WTC11 (cell line): Measurements from ENCODE around the gene CCNF. TPM values are rescaled to one million over a fixed set of nuclear protein-coding genes. Genes with fewer than 3 reads are reported as not detected.
A peak's percentile ranks its signal among the peaks of the same experiment; 100 is the strongest.

Experiments used
- ATAC-seq: fragments of 200-7000 bp; cut with Tn5 transposase; 2 replicates; pipeline ENCODE4 v1.10.0; 2021; ENCODE audit warnings: mild to moderate bottlenecking, moderate library complexity
- Bru-seq: library from RNA; stranded (reverse); fragments of 400-500 nt; gene quantifications from one replicate; lab custom pipeline; 2021; lab: Mats Ljungman, UMichigan
- CTCF ChIA-PET: fragments of 300-600 bp; sonication (Branson Sonifier 250); formaldehyde crosslinking; loops from one replicate; lab custom pipeline; 2021; ENCODE audit warnings: antibody characterized with exemption; lab: Charles Lee
- POLR2A ChIA-PET: fragments of 350-600 bp; sonication (Branson Sonifier 250); formaldehyde crosslinking; loops from one replicate; lab custom pipeline; 2021; ENCODE audit warnings: antibody characterized with exemption; lab: Charles Lee
- DNase-seq: peaks from one replicate; pipeline ENCODE4 v3.0.0; 2021; ENCODE audit warnings: low spot score
- H3K27ac Mint-ChIP-seq: 2 replicates; pipeline ENCODE4 v1.8.0; 2021; ENCODE audit warnings: mixed read lengths
- H3K27me3 Mint-ChIP-seq: 2 replicates; pipeline ENCODE4 v1.8.0; 2021; ENCODE audit warnings: low read depth, mild to moderate bottlenecking, moderate library complexity, mixed read lengths
- H3K36me3 Mint-ChIP-seq: 2 replicates; pipeline ENCODE4 v1.8.0; 2021; ENCODE audit warnings: mixed read lengths
- H3K4me1 Mint-ChIP-seq: 2 replicates; pipeline ENCODE4 v1.8.0; 2022; ENCODE audit warnings: mixed read lengths
- H3K4me3 Mint-ChIP-seq: 2 replicates; pipeline ENCODE4 v1.8.0; 2021; ENCODE audit warnings: mild to moderate bottlenecking, moderate library complexity, mixed read lengths
- H3K9me3 Mint-ChIP-seq: 2 replicates; pipeline ENCODE4 v1.8.0; 2021; ENCODE audit warnings: mixed read lengths
- CDX4 ChIP-seq: fragments of 250-450 bp; sonication (Bioruptor Pico); IDR thresholded peaks from 2 replicates; pipeline ENCODE4 v1.9.0; 2021; ENCODE audit warnings: moderate library complexity, mild to moderate bottlenecking, inconsistent platforms, borderline replicate concordance
- CREM ChIP-seq: sonication (generic); formaldehyde crosslinking; IDR thresholded peaks from 2 replicates; pipeline ENCODE4 v1.8.1; 2022; ENCODE audit warnings: mild to moderate bottlenecking, missing genetic modification reagents, moderate library complexity
- E2F5 ChIP-seq: sonication (generic); formaldehyde crosslinking; IDR thresholded peaks from 2 replicates; pipeline ENCODE4 v1.8.1; 2022; ENCODE audit warnings: mild to moderate bottlenecking, moderate library complexity, missing genetic modification reagents
- ETV6 ChIP-seq: sonication (generic); formaldehyde crosslinking; IDR thresholded peaks from 2 replicates; pipeline ENCODE4 v1.8.1; 2022; ENCODE audit warnings: mild to moderate bottlenecking, missing genetic modification reagents
- FOXK1 ChIP-seq: sonication (generic); formaldehyde crosslinking; IDR thresholded peaks from 2 replicates; pipeline ENCODE4 v1.8.0; 2022; ENCODE audit warnings: mild to moderate bottlenecking, moderate library complexity, missing genetic modification reagents
- FOXP1 ChIP-seq: sonication (generic); formaldehyde crosslinking; IDR thresholded peaks from 2 replicates; pipeline ENCODE4 v1.8.0; 2022; ENCODE audit warnings: missing genetic modification reagents, mild to moderate bottlenecking, moderate library complexity, borderline replicate concordance
- GABPB1 ChIP-seq: sonication (generic); formaldehyde crosslinking; IDR thresholded peaks from 2 replicates; pipeline ENCODE4 v1.8.1; 2023; ENCODE audit warnings: mild to moderate bottlenecking, missing genetic modification reagents
- GRHL2 ChIP-seq: fragments of 250-450 bp; sonication (Bioruptor Pico); IDR thresholded peaks from 2 replicates; pipeline ENCODE4 v1.8.0; 2022; ENCODE audit warnings: mild to moderate bottlenecking, moderate library complexity; ENCODE audit not compliant: insufficient replicate concordance, severe bottlenecking
- HMGA2 ChIP-seq: fragments of 250-450 bp; sonication (Bioruptor Pico); IDR thresholded peaks from 2 replicates; pipeline ENCODE4 v1.4.0; 2021; ENCODE audit warnings: mild to moderate bottlenecking, moderate library complexity
- IRF1 ChIP-seq: sonication (generic); formaldehyde crosslinking; IDR thresholded peaks from 2 replicates; pipeline ENCODE4 v1.8.0; 2023; ENCODE audit warnings: missing genetic modification reagents
- JAZF1 ChIP-seq: fragments of 250-450 bp; sonication (Bioruptor Pico); IDR thresholded peaks from 2 replicates; pipeline ENCODE4 v1.9.0; 2021; ENCODE audit warnings: moderate library complexity, mild to moderate bottlenecking, inconsistent platforms
- JUN ChIP-seq: sonication (generic); formaldehyde crosslinking; IDR thresholded peaks from 2 replicates; pipeline ENCODE4 v1.8.0; 2023; ENCODE audit warnings: mild to moderate bottlenecking, missing genetic modification reagents
- NR3C1 ChIP-seq: sonication (generic); formaldehyde crosslinking; conservative IDR thresholded peaks from 2 replicates; pipeline ENCODE4 v1.8.1; 2023; ENCODE audit warnings: low read depth, mild to moderate bottlenecking, missing genetic modification reagents
- OVOL2 ChIP-seq: fragments of 250-450 bp; sonication (Bioruptor Pico); IDR thresholded peaks from 2 replicates; pipeline ENCODE4 v1.9.0; 2021; ENCODE audit warnings: mild to moderate bottlenecking, borderline replicate concordance
- TEAD4 ChIP-seq: sonication (generic); formaldehyde crosslinking; IDR thresholded peaks from 2 replicates; pipeline ENCODE4 v1.8.0; 2022; ENCODE audit warnings: mild to moderate bottlenecking, missing genetic modification reagents
- TP53 ChIP-seq: sonication (generic); formaldehyde crosslinking; IDR thresholded peaks from 2 replicates; pipeline ENCODE4 v1.8.1; 2023; ENCODE audit warnings: mild to moderate bottlenecking, missing genetic modification reagents
- ZBTB21 ChIP-seq: sonication (generic); formaldehyde crosslinking; IDR thresholded peaks from 2 replicates; pipeline ENCODE4 v1.8.1; 2023; ENCODE audit warnings: mild to moderate bottlenecking, missing genetic modification reagents, borderline replicate concordance
- ZBTB43 ChIP-seq: sonication (generic); formaldehyde crosslinking; IDR thresholded peaks from 2 replicates; pipeline ENCODE4 v1.8.1; 2023; ENCODE audit warnings: mild to moderate bottlenecking, missing genetic modification reagents
- ZNF121 ChIP-seq: sonication (generic); formaldehyde crosslinking; IDR thresholded peaks from 2 replicates; pipeline ENCODE4 v1.8.0; 2023; ENCODE audit warnings: missing genetic modification reagents
- ZNF263 ChIP-seq: sonication (generic); formaldehyde crosslinking; IDR thresholded peaks from 2 replicates; pipeline ENCODE4 v1.8.1; 2022; ENCODE audit warnings: low read depth, mild to moderate bottlenecking, moderate library complexity, missing genetic modification reagents
- ZNF396 ChIP-seq: fragments of 250-450 bp; sonication (Bioruptor Pico); IDR thresholded peaks from 2 replicates; pipeline ENCODE4 v1.8.0; 2021; ENCODE audit warnings: mild to moderate bottlenecking, moderate library complexity, borderline replicate concordance
- long read RNA-seq, 3 experiments: library from RNA in 1 of 3; library from capped mRNA in 1 of 3; library from polyadenylated mRNA in 1 of 3; unstranded in 2 of 3; stranded (forward) in 1 of 3; transcript quantifications; one replicate each; pipeline ENCODE4 v2.0.0, GENCODE V29; 2021
- total RNA-seq: library from RNA; stranded (reverse); gene quantifications from 3 replicates; pipeline ENCODE4 v1.2.3, GENCODE V29; 2021
- TF ChIP-seq, protein P1 (sequence below): sonication (generic); formaldehyde crosslinking; IDR thresholded peaks from 2 replicates; pipeline ENCODE4 v1.8.1; 2023; ENCODE audit warnings: mild to moderate bottlenecking, missing genetic modification reagents, moderate library complexity
- TF ChIP-seq, protein P2 (sequence below): fragments of 250-450 bp; sonication (Bioruptor Pico); IDR thresholded peaks from 2 replicates; pipeline ENCODE4 v1.9.0; 2021; ENCODE audit warnings: mild to moderate bottlenecking
- TF ChIP-seq, protein P3 (sequence below): sonication (generic); formaldehyde crosslinking; IDR thresholded peaks from 2 replicates; pipeline ENCODE4 v1.8.1; 2022; ENCODE audit warnings: low read depth, mild to moderate bottlenecking, moderate library complexity, missing genetic modification reagents, borderline replicate concordance

The CCNF gene, protein sequence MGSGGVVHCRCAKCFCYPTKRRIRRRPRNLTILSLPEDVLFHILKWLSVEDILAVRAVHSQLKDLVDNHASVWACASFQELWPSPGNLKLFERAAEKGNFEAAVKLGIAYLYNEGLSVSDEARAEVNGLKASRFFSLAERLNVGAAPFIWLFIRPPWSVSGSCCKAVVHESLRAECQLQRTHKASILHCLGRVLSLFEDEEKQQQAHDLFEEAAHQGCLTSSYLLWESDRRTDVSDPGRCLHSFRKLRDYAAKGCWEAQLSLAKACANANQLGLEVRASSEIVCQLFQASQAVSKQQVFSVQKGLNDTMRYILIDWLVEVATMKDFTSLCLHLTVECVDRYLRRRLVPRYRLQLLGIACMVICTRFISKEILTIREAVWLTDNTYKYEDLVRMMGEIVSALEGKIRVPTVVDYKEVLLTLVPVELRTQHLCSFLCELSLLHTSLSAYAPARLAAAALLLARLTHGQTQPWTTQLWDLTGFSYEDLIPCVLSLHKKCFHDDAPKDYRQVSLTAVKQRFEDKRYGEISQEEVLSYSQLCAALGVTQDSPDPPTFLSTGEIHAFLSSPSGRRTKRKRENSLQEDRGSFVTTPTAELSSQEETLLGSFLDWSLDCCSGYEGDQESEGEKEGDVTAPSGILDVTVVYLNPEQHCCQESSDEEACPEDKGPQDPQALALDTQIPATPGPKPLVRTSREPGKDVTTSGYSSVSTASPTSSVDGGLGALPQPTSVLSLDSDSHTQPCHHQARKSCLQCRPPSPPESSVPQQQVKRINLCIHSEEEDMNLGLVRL
- total RNA-seq (53.5 to 65.7 TPM (median 54.7 TPM) in 3 replicates), Bru-seq, nascent RNA (percentile 61 among the genes with signal in this experiment)
- long read RNA-seq, experiment 1, full-length matches to known transcripts, result 358 of 456 reads
- long read RNA-seq, experiment 1, partial matches to known transcripts, result 46 of 456 reads
- long read RNA-seq, experiment 1, other reads (novel, unspliced or antisense), result 52 of 456 reads
- long read RNA-seq, experiment 2, full-length matches to known transcripts, result 14 of 47 reads
- long read RNA-seq, experiment 2, partial matches to known transcripts, result 12 of 47 reads
- long read RNA-seq, experiment 2, other reads (novel, unspliced or antisense), result 21 of 47 reads
- long read RNA-seq, experiment 3, full-length matches to known transcripts, result 3 of 14 reads
- long read RNA-seq, experiment 3, partial matches to known transcripts, result 6 of 14 reads
- long read RNA-seq, experiment 3, other reads (novel, unspliced or antisense), result 5 of 14 reads

- Mint-ChIP-seq H3K27me3 (peaks cover 11% of the 10 kb centered on the region), H3K4me3 (peak within 1 kb of the TSS; percentile 99), H3K27ac (peak within 1 kb of the TSS; percentile 40), H3K9me3 (no peaks in the 10 kb centered on the region), H3K36me3 (peaks cover 32% of the 10 kb centered on the region), H3K4me1 (peaks cover 23% of the 10 kb centered on the region)
- CTCF ChIA-PET, result interaction anchor here (0.5 to 3.7 kb wide), 15 partner anchors 8 to 235 kb away, joined by 3 to 32 read pairs (median 4); partner anchors contain the start of genes ABCA3, ECI1 and TEDC2
- peak; percentile 99 for DNase-seq
- peak; percentile 92 for ATAC-seq
- POLR2A ChIA-PET, result interaction anchor here (0.9 to 1.3 kb wide), 3 partner anchors 11 to 46 kb away, joined by 3 to 5 read pairs (median 4); partner anchors contain the start of genes TBC1D24 and TEDC2
- TF ChIP-seq HMGA2 (CRISPR knock-in tag) (no peak), JAZF1 (CRISPR knock-in tag) (no peak), TP53 (CRISPR knock-in tag) (peak; percentile 76; the same call in 1 of the 2 replicates), FOXP1 (CRISPR knock-in tag) (peak; percentile 92), ZBTB43 (CRISPR knock-in tag) (no peak), CDX4 (CRISPR knock-in tag) (no peak), E2F5 (CRISPR knock-in tag) (peak; percentile 76), TEAD4 (0 out of 2 replicates have a peak, but pooled peaks have one; percentile 27), ZBTB21 (CRISPR knock-in tag) (0 out of 2 replicates have a peak, but pooled peaks have one; percentile 55), GRHL2 (no peak), ETV6 (CRISPR knock-in tag) (peak; percentile 88; the same call in 1 of the 2 replicates), OVOL2 (CRISPR knock-in tag) (no peak), NR3C1 (CRISPR knock-in tag) (peak; percentile 86; the same call in 1 of the 2 replicates), ZNF396 (no peak), ZNF121 (no peak), GABPB1 (CRISPR knock-in tag) (no peak), ZNF263 (CRISPR knock-in tag) (0 out of 2 replicates have a peak, but pooled peaks have one; percentile 23), IRF1 (CRISPR knock-in tag) (peak; percentile 92), JUN (CRISPR knock-in tag) (peak; percentile 83; the same call in 1 of the 2 replicates), FOXK1 (CRISPR knock-in tag) (peak; percentile 89), CREM (CRISPR knock-in tag) (0 out of 2 replicates have a peak, but pooled peaks have one; percentile 74)
- TF ChIP-seq, protein P1, sequence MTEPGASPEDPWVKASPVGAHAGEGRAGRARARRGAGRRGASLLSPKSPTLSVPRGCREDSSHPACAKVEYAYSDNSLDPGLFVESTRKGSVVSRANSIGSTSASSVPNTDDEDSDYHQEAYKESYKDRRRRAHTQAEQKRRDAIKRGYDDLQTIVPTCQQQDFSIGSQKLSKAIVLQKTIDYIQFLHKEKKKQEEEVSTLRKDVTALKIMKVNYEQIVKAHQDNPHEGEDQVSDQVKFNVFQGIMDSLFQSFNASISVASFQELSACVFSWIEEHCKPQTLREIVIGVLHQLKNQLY (CRISPR knock-in tag), result no peak
- TF ChIP-seq, protein P2, sequence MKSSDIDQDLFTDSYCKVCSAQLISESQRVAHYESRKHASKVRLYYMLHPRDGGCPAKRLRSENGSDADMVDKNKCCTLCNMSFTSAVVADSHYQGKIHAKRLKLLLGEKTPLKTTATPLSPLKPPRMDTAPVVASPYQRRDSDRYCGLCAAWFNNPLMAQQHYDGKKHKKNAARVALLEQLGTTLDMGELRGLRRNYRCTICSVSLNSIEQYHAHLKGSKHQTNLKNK, result no peak
- TF ChIP-seq, protein P3, sequence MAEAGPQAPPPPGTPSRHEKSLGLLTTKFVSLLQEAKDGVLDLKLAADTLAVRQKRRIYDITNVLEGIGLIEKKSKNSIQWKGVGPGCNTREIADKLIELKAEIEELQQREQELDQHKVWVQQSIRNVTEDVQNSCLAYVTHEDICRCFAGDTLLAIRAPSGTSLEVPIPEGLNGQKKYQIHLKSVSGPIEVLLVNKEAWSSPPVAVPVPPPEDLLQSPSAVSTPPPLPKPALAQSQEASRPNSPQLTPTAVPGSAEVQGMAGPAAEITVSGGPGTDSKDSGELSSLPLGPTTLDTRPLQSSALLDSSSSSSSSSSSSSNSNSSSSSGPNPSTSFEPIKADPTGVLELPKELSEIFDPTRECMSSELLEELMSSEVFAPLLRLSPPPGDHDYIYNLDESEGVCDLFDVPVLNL, result 0 out of 2 replicates have a peak, but pooled peaks have one; percentile 31
These were observed at the start of gene CCNF for GRCh38 chr16:2429034-2429770. TSS of gene CCNF (plus strand) at chr16:2429447. CDS start at chr16:2429482, 35 bp downstream.
